Mucosa of descending colon (tissue), 3 donors: ENCODE data around the gene NEBL. TPM values are rescaled to one million over a fixed set of nuclear protein-coding genes. Genes with fewer than 3 reads are reported as not detected.

Experiments used
- ATAC-seq: fragments of 200-7000 bp; cut with Tn5 transposase; one replicate; pipeline ENCODE4 v1.9.1; 2020; ENCODE audit warnings: mild to moderate bottlenecking, moderate library complexity
- DNase-seq, 3 donors: peaks; one replicate each; pipeline ENCODE4 v3.0.0-alpha.2; 2020
- H3K36me3 ChIP-seq: fragments of 200-600 bp; one replicate; pipeline ENCODE4 v1.8.0; 2021; ENCODE audit warnings: low read depth, mild to moderate bottlenecking
- H3K4me1 ChIP-seq: fragments of 200-600 bp; one replicate; pipeline ENCODE4 v1.8.0; 2021; ENCODE audit warnings: low read depth, mild to moderate bottlenecking
- H3K4me3 ChIP-seq: fragments of 200-600 bp; one replicate; pipeline ENCODE4 v1.8.0; 2021; ENCODE audit warnings: mild to moderate bottlenecking
- H3K9me3 ChIP-seq: fragments of 200-600 bp; one replicate; pipeline ENCODE4 v1.8.0; 2021; ENCODE audit warnings: mild to moderate bottlenecking
- CTCF ChIP-seq: fragments of 200-600 bp; IDR thresholded peaks from one replicate; pipeline ENCODE4 v1.8.0; 2022; ENCODE audit warnings: antibody characterized with exemption, mild to moderate bottlenecking
- intact Hi-C, 2 donors: fragments of 100-400 bp; cut with DNase I in 1 of 2; cut with micrococcal nuclease in 1 of 2; formaldehyde crosslinking; loops; one replicate each; pipeline versions ENCODE4 v1.11.0 to v1.11.1; 2022; cut with DNase I, micrococcal nuclease
- total RNA-seq, 3 donors: library from RNA; stranded (reverse); fragmentation: NEBNext Ultra II Directional in 2 of 3; extraction: Animal tissue kit (Norgen Biotek cat#: 25700) in 2 of 3; gene quantifications; one replicate each; pipeline versions ENCODE4 v1.2.1 to v1.2.4, GENCODE V29; 2021 to 2023
- donor health status: DM: no; HTN: no; CAD: no; lungs with moderate emphysema.
- donor health status: DM: no; HTN: no; CAD: no.
- donor health status: DM: no; HTN: yes; CAD: no.

The NEBL gene
- total RNA-seq, 3 donors from 2014 or later, result 5.7 to 22.0 (median 14.7) TPM

GRCh38 chr10:20858292-20859124 lies 38.6 kb downstream of the NEBL start:
- Histone ChIP-seq H3K9me3 (no peaks in the 10 kb centered on the region), H3K36me3 (no peaks in the 10 kb centered on the region), H3K4me1 (no peaks in the 10 kb centered on the region), H3K4me3 (no peak overlapping the region)
- DNase-seq (no peak), ATAC-seq (no peak)
- intact Hi-C loops, result no loop called here
- no peak for TF ChIP-seq CTCF

- H3K36me3 ChIP-seq, result no peaks in the 10 kb centered on the region
- no peaks in the 10 kb centered on the region for H3K4me1 ChIP-seq
- H3K4me3 ChIP-seq, result no peak overlapping the region
- DNase-seq (no peak), ATAC-seq (no peak)
- intact Hi-C loops, result no loop called here
- no peaks in the 10 kb centered on the region for H3K9me3 ChIP-seq
- TF ChIP-seq CTCF, result no peak
These were observed 40.6 kb downstream of the NEBL start for GRCh38 chr10:20856484-20856883.

GRCh38 chr10:20855398-20856038 lies 41.6 kb downstream of the NEBL start:
- DNase-seq (no peak), ATAC-seq (no peak)
- no peaks in the 10 kb centered on the region for H3K4me1 ChIP-seq
- TF ChIP-seq CTCF, result no peak
- H3K36me3 ChIP-seq, result no peaks in the 10 kb centered on the region
- intact Hi-C loops, result no loop called here
- H3K4me3 ChIP-seq, result no peak overlapping the region
- no peaks in the 10 kb centered on the region for H3K9me3 ChIP-seq

DNA sequence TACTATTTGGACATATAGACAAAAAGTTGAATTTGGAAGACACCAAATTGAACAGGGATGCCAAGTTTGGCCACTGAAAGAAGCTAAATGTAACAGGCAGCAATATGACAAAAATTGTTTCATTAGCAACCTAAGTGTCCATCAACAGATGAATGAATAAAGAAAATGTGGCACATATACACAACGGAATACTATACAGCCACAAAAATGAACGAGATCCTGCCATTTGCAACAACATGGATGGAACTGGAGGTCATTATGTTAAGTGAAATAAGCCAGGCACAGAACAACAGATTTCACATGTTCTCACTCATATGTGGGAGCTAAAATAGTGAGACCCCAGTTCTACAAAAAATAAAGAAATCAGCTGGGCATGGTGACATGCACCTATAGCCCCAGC lies 43.8 kb downstream of the NEBL start:
- no peak for TF ChIP-seq CTCF
- ATAC-seq (no peak), DNase-seq (no peak)
- Histone ChIP-seq H3K4me1 (no peaks in the 10 kb centered on the region), H3K4me3 (no peak overlapping the region), H3K36me3 (no peaks in the 10 kb centered on the region), H3K9me3 (no peaks in the 10 kb centered on the region)
- intact Hi-C loops, result no loop called here

- no peaks in the 10 kb centered on the region for H3K36me3 ChIP-seq
- no peaks in the 10 kb centered on the region for H3K9me3 ChIP-seq
- H3K4me1 ChIP-seq, result no peaks in the 10 kb centered on the region
- no peak overlapping the region for H3K4me3 ChIP-seq
- no peak for TF ChIP-seq CTCF
- DNase-seq, result no peak
- intact Hi-C loops, result no loop called here
- no peak for ATAC-seq
These were observed 44.8 kb downstream of the NEBL start for GRCh38 chr10:20852303-20852702.
